Thyroid gland (tissue), 4 donors: ENCODE measurements around the gene SLC22A3.

ENCODE experiments used
- POLR2A ChIP-seq, 2 donors: fragments of 450-650 bp; IDR thresholded peaks; one replicate each; pipeline ENCODE4 v1.6.1; 2017; ENCODE audit warnings: antibody characterized with exemption in 2 of 2, mild to moderate bottlenecking in 2 of 2, moderate library complexity in 1 of 2
- TF ChIP-seq, protein P1 (sequence below), 6 experiments: fragments of 200-600 bp in 3 of 6; fragments of 450-650 bp in 3 of 6; sonication (generic) in 3 of 6; IDR thresholded peaks; one replicate each; pipeline ENCODE4 v1.5.1; 2016 to 2019; ENCODE audit warnings: antibody characterized with exemption in 6 of 6, mild to moderate bottlenecking in 2 of 6, inconsistent platforms in 1 of 6, moderate library complexity in 1 of 6

DNA sequence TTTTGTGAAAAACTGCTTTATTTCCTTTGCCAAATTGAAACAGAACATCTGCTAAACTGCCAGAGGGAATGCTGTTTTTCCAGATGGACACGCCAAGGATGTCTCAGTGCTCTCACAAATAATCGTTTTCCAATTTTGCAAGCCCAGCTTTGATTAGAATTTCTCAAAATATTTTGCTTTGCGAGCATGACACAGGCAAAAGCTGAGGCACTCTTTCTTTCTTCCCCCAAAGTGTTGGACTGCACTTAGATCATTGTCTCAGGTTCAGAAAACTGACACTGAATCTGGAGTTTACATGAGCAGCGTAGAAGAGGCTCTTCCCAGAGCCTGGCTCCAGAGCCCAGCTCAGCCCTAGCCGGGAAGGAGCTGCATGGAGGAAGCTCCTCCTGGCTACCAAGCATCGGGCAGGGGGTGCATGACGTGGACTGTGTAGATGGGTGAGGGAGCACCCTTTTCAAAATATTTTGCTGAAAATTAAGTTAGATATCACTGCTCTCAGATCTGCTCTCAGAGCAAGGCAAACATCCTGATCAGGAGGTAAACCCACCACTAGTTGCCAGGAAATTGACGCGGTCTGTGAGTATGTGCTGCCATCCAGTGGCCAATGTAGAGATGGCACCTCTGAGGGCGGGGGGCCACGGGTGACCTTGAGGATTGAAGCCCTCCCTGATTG lies 107.5 kb downstream of the SLC22A3 start:
- TF ChIP-seq POLR2A (IDR thresholded peaks at IDR 0.05) = no peak
- TF ChIP-seq, protein P1, sequence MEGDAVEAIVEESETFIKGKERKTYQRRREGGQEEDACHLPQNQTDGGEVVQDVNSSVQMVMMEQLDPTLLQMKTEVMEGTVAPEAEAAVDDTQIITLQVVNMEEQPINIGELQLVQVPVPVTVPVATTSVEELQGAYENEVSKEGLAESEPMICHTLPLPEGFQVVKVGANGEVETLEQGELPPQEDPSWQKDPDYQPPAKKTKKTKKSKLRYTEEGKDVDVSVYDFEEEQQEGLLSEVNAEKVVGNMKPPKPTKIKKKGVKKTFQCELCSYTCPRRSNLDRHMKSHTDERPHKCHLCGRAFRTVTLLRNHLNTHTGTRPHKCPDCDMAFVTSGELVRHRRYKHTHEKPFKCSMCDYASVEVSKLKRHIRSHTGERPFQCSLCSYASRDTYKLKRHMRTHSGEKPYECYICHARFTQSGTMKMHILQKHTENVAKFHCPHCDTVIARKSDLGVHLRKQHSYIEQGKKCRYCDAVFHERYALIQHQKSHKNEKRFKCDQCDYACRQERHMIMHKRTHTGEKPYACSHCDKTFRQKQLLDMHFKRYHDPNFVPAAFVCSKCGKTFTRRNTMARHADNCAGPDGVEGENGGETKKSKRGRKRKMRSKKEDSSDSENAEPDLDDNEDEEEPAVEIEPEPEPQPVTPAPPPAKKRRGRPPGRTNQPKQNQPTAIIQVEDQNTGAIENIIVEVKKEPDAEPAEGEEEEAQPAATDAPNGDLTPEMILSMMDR (IDR thresholded peaks at IDR 0.05) = peak; percentile 86 to 98 (median 94)
